ENCODE data around the gene NUSAP1.

GRCh38 chr15:41323611-41324010 is 9.1 kb upstream of the NUSAP1 start:
- TF ChIP-seq GABPA (IDR thresholded peaks at IDR 0.05 in 1 of 2, conservative IDR thresholded peaks at IDR 0.05 in 1 of 2) (no peak), YY1 (IDR thresholded peaks at IDR 0.05) (no peak), JUND (IDR thresholded peaks at IDR 0.05) (no peak), FOXA1 (IDR thresholded peaks at IDR 0.05) (no peak), RAD21 (IDR thresholded peaks at IDR 0.05) (no peak), TAF1 (conservative IDR thresholded peaks at IDR 0.05) (no peak), HNF4G (IDR thresholded peaks at IDR 0.05) (no peak)
- TF ChIP-seq, protein P1, sequence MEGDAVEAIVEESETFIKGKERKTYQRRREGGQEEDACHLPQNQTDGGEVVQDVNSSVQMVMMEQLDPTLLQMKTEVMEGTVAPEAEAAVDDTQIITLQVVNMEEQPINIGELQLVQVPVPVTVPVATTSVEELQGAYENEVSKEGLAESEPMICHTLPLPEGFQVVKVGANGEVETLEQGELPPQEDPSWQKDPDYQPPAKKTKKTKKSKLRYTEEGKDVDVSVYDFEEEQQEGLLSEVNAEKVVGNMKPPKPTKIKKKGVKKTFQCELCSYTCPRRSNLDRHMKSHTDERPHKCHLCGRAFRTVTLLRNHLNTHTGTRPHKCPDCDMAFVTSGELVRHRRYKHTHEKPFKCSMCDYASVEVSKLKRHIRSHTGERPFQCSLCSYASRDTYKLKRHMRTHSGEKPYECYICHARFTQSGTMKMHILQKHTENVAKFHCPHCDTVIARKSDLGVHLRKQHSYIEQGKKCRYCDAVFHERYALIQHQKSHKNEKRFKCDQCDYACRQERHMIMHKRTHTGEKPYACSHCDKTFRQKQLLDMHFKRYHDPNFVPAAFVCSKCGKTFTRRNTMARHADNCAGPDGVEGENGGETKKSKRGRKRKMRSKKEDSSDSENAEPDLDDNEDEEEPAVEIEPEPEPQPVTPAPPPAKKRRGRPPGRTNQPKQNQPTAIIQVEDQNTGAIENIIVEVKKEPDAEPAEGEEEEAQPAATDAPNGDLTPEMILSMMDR (IDR thresholded peaks at IDR 0.05; ENCODE audit: low read depth, low read length, missing input control), result no peak
- TF ChIP-seq, protein P2, sequence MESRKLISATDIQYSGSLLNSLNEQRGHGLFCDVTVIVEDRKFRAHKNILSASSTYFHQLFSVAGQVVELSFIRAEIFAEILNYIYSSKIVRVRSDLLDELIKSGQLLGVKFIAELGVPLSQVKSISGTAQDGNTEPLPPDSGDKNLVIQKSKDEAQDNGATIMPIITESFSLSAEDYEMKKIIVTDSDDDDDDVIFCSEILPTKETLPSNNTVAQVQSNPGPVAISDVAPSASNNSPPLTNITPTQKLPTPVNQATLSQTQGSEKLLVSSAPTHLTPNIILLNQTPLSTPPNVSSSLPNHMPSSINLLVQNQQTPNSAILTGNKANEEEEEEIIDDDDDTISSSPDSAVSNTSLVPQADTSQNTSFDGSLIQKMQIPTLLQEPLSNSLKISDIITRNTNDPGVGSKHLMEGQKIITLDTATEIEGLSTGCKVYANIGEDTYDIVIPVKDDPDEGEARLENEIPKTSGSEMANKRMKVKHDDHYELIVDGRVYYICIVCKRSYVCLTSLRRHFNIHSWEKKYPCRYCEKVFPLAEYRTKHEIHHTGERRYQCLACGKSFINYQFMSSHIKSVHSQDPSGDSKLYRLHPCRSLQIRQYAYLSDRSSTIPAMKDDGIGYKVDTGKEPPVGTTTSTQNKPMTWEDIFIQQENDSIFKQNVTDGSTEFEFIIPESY (IDR thresholded peaks at IDR 0.05), result no peak
- TF ChIP-seq, protein P3, sequence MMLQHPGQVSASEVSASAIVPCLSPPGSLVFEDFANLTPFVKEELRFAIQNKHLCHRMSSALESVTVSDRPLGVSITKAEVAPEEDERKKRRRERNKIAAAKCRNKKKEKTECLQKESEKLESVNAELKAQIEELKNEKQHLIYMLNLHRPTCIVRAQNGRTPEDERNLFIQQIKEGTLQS (IDR thresholded peaks at IDR 0.05), result no peak
- TF ChIP-seq, protein P4, sequence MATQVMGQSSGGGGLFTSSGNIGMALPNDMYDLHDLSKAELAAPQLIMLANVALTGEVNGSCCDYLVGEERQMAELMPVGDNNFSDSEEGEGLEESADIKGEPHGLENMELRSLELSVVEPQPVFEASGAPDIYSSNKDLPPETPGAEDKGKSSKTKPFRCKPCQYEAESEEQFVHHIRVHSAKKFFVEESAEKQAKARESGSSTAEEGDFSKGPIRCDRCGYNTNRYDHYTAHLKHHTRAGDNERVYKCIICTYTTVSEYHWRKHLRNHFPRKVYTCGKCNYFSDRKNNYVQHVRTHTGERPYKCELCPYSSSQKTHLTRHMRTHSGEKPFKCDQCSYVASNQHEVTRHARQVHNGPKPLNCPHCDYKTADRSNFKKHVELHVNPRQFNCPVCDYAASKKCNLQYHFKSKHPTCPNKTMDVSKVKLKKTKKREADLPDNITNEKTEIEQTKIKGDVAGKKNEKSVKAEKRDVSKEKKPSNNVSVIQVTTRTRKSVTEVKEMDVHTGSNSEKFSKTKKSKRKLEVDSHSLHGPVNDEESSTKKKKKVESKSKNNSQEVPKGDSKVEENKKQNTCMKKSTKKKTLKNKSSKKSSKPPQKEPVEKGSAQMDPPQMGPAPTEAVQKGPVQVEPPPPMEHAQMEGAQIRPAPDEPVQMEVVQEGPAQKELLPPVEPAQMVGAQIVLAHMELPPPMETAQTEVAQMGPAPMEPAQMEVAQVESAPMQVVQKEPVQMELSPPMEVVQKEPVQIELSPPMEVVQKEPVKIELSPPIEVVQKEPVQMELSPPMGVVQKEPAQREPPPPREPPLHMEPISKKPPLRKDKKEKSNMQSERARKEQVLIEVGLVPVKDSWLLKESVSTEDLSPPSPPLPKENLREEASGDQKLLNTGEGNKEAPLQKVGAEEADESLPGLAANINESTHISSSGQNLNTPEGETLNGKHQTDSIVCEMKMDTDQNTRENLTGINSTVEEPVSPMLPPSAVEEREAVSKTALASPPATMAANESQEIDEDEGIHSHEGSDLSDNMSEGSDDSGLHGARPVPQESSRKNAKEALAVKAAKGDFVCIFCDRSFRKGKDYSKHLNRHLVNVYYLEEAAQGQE (IDR thresholded peaks at IDR 0.05), result no peak
- TF ChIP-seq, protein P5, sequence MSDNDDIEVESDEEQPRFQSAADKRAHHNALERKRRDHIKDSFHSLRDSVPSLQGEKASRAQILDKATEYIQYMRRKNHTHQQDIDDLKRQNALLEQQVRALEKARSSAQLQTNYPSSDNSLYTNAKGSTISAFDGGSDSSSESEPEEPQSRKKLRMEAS (IDR thresholded peaks at IDR 0.05), result no peak

All from liver (tissue), 3 donors.